ENCODE results near the gene GUCA1A.
"Not testable (repeated sequence)": the region's sequence is repeated elsewhere in the genome, so short reads cannot be mapped to it uniquely, and the experiment has no call there.

The GUCA1A gene

GRCh38 chr6:42147138-42147562 is 26.0 kb upstream of the GUCA1A start:
- no peak for TF ChIP-seq CTCF (conservative IDR thresholded peaks at IDR 0.05; ENCODE audit: low read length)
- no peak overlapping the region for H3K4me3 ChIP-seq (ENCODE audit: low read length)
- DNase-seq (ENCODE audit: low read depth): no peak

- DNase-seq (ENCODE audit: low read depth): no peak
- no peak for TF ChIP-seq CTCF (conservative IDR thresholded peaks at IDR 0.05; ENCODE audit: low read length)
- H3K4me3 ChIP-seq (ENCODE audit: low read length): no peak overlapping the region
Observed at GRCh38 chr6:42148058-42148457, 25.1 kb upstream of the GUCA1A start.

GRCh38 chr6:42150254-42150653 is 22.9 kb upstream of the GUCA1A start:
- no peak overlapping the region for H3K4me3 ChIP-seq (ENCODE audit: low read length)
- TF ChIP-seq CTCF (conservative IDR thresholded peaks at IDR 0.05; ENCODE audit: low read length): no peak
- DNase-seq (ENCODE audit: low read depth): no peak

GRCh38 chr6:42152024-42152423 is 21.1 kb upstream of the GUCA1A start:
- no peak for DNase-seq (ENCODE audit: low read depth)
- no peak for TF ChIP-seq CTCF (conservative IDR thresholded peaks at IDR 0.05; ENCODE audit: low read length)
- H3K4me3 ChIP-seq (ENCODE audit: low read length): no peak overlapping the region

GRCh38 chr6:42152528-42153213 is 20.5 kb upstream of the GUCA1A start:
- H3K4me3 ChIP-seq (ENCODE audit: low read length): not testable (repeated sequence)

GRCh38 chr6:42153921-42154320 is 19.2 kb upstream of the GUCA1A start:
- no peak overlapping the region for H3K4me3 ChIP-seq (ENCODE audit: low read length)
- DNase-seq (ENCODE audit: low read depth): no peak
- TF ChIP-seq CTCF (conservative IDR thresholded peaks at IDR 0.05; ENCODE audit: low read length): no peak

More at GRCh38 chr6:42152528-42153213, 20.5 kb upstream of the GUCA1A start:
- not testable (repeated sequence) for DNase-seq (ENCODE audit: low read depth)

GRCh38 chr6:42154461-42155209 is 18.5 kb upstream of the GUCA1A start:
- DNase-seq (ENCODE audit: low read depth): no peak
- H3K4me3 ChIP-seq (ENCODE audit: low read length): no peak overlapping the region
- TF ChIP-seq CTCF (conservative IDR thresholded peaks at IDR 0.05; ENCODE audit: low read length): no peak

All from AG10803 (cell line).